ENCODE data around the gene RIPK3. TPM values are rescaled to one million over a fixed set of nuclear protein-coding genes. Genes with fewer than 3 reads are reported as not detected.

Gene RIPK3
- total and polyA plus RNA-seq, 2 of the 8 experiments (the other 6 are each of a cell fraction or from before 2014, with no cell fraction given), result 0.24 to 0.39 TPM

- TF ChIP-seq USF2 (IDR thresholded peaks at IDR 0.05; ENCODE audit: low read length) (no peak), ATF3 (IDR thresholded peaks at IDR 0.05; ENCODE audit: insufficient read depth, low read depth, low read length) (no peak), ASH2L (IDR thresholded peaks at IDR 0.05; ENCODE audit: low read length) (peak; percentile 78), JUN (IDR thresholded peaks at IDR 0.05; ENCODE audit: low read depth, low read length) (no peak), KDM4A (IDR thresholded peaks at IDR 0.05; ENCODE audit: low read depth, low read length, severe bottlenecking) (peak; percentile 85), SIN3A (conservative IDR thresholded peaks at IDR 0.05 in 1 of 2, IDR thresholded peaks at IDR 0.05 in 1 of 2; ENCODE audit: low read depth in 1 of 2, low read length in 2 of 2) (no peak), CTBP2 (IDR thresholded peaks at IDR 0.05; ENCODE audit: borderline replicate concordance, insufficient read depth, insufficient read length, low read length) (no peak), POLR2AphosphoS5 (IDR thresholded peaks at IDR 0.05; ENCODE audit: low read depth, low read length) (no peak), BRCA1 (IDR thresholded peaks at IDR 0.05; ENCODE audit: low read depth, low read length) (no peak), SRF (IDR thresholded peaks at IDR 0.05; ENCODE audit: low read depth, low read length) (no peak), HDAC2 (IDR thresholded peaks at IDR 0.05; ENCODE audit: borderline replicate concordance in 1 of 2, low read depth in 2 of 2, low read length in 2 of 2) (0 out of 4 replicates have a peak, but pooled peaks of 1 of the 2 experiments have one; percentile 43), NRF1 (IDR thresholded peaks at IDR 0.05; ENCODE audit: low read depth, low read length) (no peak), MAFK (IDR thresholded peaks at IDR 0.05; ENCODE audit: low read depth, low read length) (no peak), PHF8 (conservative IDR thresholded peaks at IDR 0.05; ENCODE audit: low read depth, low read length) (no peak), NANOG (IDR thresholded peaks at IDR 0.05; ENCODE audit: insufficient read depth, low read depth, low read length, poor library complexity, severe bottlenecking) (no peak), ATF2 (IDR thresholded peaks at IDR 0.05; ENCODE audit: low read length) (no peak), RAD21 (IDR thresholded peaks at IDR 0.05 in 1 of 2, conservative IDR thresholded peaks at IDR 0.05 in 1 of 2; ENCODE audit: low read depth in 2 of 2, low read length in 2 of 2) (peak; percentile 50 to 54), TAF7 (optimal IDR thresholded peaks at IDR 0.05; ENCODE audit: borderline replicate concordance, low read depth, low read length) (no peak), SAP30 (IDR thresholded peaks at IDR 0.05; ENCODE audit: insufficient read depth, insufficient replicate concordance, low read length) (no peak)
Observed at GRCh38 chr14:24332268-24332993, 7.4 kb downstream of the RIPK3 start (continued).
